Measurements from ENCODE around the gene TNIP2.
"Not testable (repeated sequence)": the region's sequence is repeated elsewhere in the genome, so short reads cannot be mapped to it uniquely, and the experiment has no call there.

Gene TNIP2

DNA sequence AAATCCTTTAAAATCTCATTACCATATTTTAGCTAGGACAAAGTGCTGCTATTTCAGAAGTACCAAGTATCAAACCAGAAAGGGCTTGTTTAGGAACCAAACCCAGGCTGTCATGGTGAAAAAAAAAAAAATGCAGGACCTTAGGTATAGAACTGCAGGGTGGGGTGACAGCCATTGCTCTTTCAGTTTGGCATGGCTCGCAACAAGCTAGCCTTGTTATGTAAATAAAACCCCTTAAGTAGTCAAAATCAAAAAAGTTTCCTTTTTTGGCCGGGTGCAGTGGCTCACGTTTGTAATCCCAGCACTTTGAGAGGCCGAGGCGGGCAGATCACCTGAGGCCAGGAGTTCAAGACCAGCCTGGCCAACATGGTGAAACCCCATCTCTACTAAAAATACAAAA lies 24.5 kb upstream of the TNIP2 start:
- not testable (repeated sequence) for H3K36me3 ChIP-seq (ENCODE audit: control insufficient read depth, insufficient read depth, low read length)

DNA sequence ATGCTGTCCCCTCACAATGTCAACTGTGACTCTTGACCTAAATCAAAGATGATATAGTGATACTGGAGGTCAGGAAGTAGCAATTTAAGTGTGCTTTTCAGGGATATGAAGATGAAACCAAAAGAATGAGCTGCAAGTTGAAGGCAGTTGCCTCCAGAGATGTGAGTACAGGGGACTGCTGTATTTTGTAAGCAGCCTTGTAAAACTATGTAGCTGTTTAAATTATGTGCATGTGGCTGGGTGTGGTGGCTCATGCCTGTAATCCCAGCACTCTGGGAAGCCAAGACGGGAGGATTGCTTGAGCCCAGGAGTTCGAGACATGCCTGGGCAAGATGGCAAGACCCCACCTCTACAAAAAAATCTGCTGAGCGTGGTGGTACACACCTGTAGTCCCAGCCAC lies 15.1 kb upstream of the TNIP2 start:
- no peaks in the 10 kb centered on the region for H3K27me3 ChIP-seq (ENCODE audit: control insufficient read depth, insufficient read depth, low read length)
- no peak overlapping the region for H3K9ac ChIP-seq (ENCODE audit: low read length)
- H3K4me1 ChIP-seq (ENCODE audit: control insufficient read depth, insufficient read depth, low read length), result no peaks in the 10 kb centered on the region
- no peaks in the 10 kb centered on the region for H3K36me3 ChIP-seq (ENCODE audit: control insufficient read depth, insufficient read depth, low read length)
- no peak overlapping the region for H3K27ac ChIP-seq (ENCODE audit: low read depth, low read length)
- no peak overlapping the region for H3K4me3 ChIP-seq (ENCODE audit: low read length)

More for the DNA sequence above, 24.5 kb upstream of the TNIP2 start:
- H3K4me1 ChIP-seq (ENCODE audit: control insufficient read depth, insufficient read depth, low read length); H3K27ac ChIP-seq (ENCODE audit: low read depth, low read length); H3K27me3 ChIP-seq (ENCODE audit: control insufficient read depth, insufficient read depth, low read length); H3K9ac ChIP-seq (ENCODE audit: low read length); H3K4me3 ChIP-seq (ENCODE audit: low read length): not testable (repeated sequence)

DNA sequence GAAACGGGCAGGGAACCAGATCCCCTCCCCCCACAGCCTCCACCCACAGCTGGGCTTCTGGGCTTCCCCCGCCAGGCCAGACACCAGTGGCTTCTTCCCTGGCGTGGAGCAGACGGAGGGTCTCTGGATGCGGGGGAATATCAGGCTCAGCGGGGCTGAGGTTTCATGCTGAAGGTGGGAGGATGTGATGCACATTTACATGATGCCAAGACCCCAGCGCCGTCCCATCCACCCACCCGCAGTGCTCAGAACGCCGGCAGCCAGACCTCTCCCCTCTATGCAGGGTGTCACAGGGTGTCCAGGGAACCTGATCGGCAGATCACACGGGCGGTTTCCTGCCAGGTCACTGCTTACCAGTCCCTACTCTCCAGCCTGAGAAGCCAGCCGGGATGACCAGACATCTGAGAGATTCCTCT lies 12.8 kb upstream of the TNIP2 start:
- H3K4me3 ChIP-seq (ENCODE audit: low read length), result no peak overlapping the region
- no peaks in the 10 kb centered on the region for H3K4me1 ChIP-seq (ENCODE audit: control insufficient read depth, insufficient read depth, low read length)
- H3K27me3 ChIP-seq (ENCODE audit: control insufficient read depth, insufficient read depth, low read length), result no peaks in the 10 kb centered on the region
- H3K9ac ChIP-seq (ENCODE audit: low read length), result no peak overlapping the region
- no peak overlapping the region for H3K27ac ChIP-seq (ENCODE audit: low read depth, low read length)
- no peaks in the 10 kb centered on the region for H3K36me3 ChIP-seq (ENCODE audit: control insufficient read depth, insufficient read depth, low read length)

DNA sequence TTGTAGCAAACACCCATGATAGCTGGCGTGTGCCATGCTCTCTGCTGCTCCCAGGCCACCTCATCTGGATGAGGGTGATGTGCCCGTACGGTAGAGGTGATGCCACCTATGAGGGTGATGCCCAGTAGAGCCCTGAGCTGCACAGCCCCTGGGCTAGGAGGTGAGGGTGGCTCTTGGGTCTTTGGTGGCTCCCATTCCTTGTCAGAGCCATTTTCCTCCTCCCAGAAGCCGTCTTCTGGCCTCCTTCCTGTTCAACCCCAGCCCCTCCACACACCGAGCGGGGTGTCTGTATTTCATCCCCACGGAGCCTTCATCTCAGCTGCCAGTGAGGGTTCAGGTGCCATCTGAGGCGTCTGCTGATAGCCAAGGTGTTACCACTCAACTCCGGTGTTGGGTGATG lies 12.0 kb upstream of the TNIP2 start:
- H3K36me3 ChIP-seq (ENCODE audit: control insufficient read depth, insufficient read depth, low read length), result no peaks in the 10 kb centered on the region
- H3K27me3 ChIP-seq (ENCODE audit: control insufficient read depth, insufficient read depth, low read length), result no peaks in the 10 kb centered on the region
- no peak overlapping the region for H3K27ac ChIP-seq (ENCODE audit: low read depth, low read length)
- no peak overlapping the region for H3K9ac ChIP-seq (ENCODE audit: low read length)
- no peak overlapping the region for H3K4me3 ChIP-seq (ENCODE audit: low read length)
- no peaks in the 10 kb centered on the region for H3K4me1 ChIP-seq (ENCODE audit: control insufficient read depth, insufficient read depth, low read length)

DNA sequence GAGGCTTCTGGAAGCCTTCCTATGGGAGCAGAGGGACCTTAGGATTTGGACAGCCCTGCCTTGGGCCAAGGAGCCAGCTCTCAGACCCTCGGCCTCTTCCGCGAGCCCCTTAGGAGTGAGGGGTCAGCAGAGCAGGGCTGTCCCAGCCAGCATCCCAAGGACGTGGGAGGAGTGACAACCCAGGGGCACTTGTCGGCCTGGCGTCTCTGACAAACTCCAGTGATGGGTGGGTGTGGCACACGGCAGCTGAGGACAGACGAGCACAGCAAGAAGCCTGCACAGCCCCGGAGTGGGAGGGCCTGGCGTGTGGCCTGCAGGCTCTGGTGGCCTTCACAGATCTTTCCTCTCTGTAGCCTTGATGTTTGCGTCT lies 11.6 kb upstream of the TNIP2 start:
- Histone ChIP-seq H3K27me3 (ENCODE audit: control insufficient read depth, insufficient read depth, low read length) (no peaks in the 10 kb centered on the region), H3K4me3 (ENCODE audit: low read length) (no peak overlapping the region), H3K4me1 (ENCODE audit: control insufficient read depth, insufficient read depth, low read length) (no peaks in the 10 kb centered on the region), H3K27ac (ENCODE audit: low read depth, low read length) (no peak overlapping the region), H3K36me3 (ENCODE audit: control insufficient read depth, insufficient read depth, low read length) (no peaks in the 10 kb centered on the region), H3K9ac (ENCODE audit: low read length) (no peak overlapping the region)

DNA sequence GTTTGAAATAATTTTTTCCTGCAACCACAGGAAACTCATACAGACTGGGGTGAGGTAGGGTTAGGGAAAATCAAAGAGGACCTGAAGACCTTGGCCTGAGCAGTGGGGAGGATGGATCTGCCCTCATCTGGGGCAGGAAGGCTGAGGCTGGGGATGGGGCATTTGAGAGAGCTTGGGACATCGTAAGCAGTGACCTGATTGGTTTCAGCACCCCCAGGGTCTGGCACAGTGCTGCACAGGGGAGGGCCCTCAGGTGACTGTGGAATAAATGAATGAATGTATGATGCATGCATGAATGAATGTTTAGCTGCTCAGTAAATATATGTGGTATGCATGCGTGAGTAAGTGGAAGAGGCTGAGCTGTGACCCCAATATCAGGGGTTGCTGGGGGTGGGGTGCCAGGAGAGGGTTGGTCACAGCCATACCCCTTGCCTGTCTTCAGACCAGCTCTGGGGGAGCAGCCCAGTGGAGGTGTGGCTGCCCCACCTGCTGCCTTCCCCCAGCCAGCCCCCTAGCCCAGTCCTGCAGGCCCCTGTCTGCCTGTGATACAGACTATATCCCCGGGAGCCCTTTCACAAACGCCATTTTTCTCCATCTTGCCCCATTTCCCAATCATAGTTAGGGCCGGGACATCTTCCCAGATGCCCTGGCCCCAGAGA lies 11.0 kb upstream of the TNIP2 start:
- Histone ChIP-seq H3K4me1 (ENCODE audit: control insufficient read depth, insufficient read depth, low read length) (no peaks in the 10 kb centered on the region), H3K27ac (ENCODE audit: low read depth, low read length) (no peak overlapping the region), H3K36me3 (ENCODE audit: control insufficient read depth, insufficient read depth, low read length) (no peaks in the 10 kb centered on the region), H3K9ac (ENCODE audit: low read length) (no peak overlapping the region), H3K27me3 (ENCODE audit: control insufficient read depth, insufficient read depth, low read length) (no peaks in the 10 kb centered on the region), H3K4me3 (ENCODE audit: low read length) (no peak overlapping the region)

DNA sequence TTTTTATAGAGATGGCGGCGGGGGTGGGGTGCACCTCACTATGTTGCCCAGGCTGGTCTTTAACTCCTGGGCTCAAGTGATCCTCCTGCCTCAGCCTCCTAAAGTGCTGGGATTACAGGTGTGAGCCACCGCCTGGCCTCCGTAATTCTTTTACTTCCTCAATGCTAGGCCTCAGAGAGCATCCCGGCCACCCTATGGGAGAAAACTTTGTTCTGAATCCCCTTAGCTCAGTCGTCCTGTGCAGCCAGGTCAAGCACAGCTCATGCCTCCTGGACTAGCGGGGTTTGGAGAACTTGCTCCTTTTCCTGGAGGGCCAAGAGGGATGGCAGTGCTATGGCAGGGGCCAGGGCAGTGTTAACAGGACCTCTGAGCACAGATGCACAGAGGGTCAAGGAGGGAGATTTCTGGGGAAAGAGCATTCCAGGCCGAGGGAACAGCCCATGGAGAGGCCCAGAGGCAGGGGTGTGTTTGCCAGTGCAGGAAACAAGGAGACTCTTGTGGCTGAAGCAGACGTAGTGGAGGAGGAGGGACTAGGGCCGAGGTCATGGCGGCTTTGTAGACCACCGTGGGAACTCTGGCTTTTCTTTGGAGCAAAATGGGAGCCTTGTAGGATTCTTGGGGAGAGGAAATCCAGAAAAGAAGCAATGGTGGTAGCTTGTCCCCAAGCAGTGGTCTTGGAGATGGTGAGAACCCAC lies 9.8 kb upstream of the TNIP2 start:
- H3K27ac ChIP-seq (ENCODE audit: low read depth, low read length), result no peak overlapping the region
- no peaks in the 10 kb centered on the region for H3K36me3 ChIP-seq (ENCODE audit: control insufficient read depth, insufficient read depth, low read length)
- H3K9ac ChIP-seq (ENCODE audit: low read length), result no peak overlapping the region
- H3K4me1 ChIP-seq (ENCODE audit: control insufficient read depth, insufficient read depth, low read length), result no peaks in the 10 kb centered on the region
- no peak overlapping the region for H3K4me3 ChIP-seq (ENCODE audit: low read length)
- no peaks in the 10 kb centered on the region for H3K27me3 ChIP-seq (ENCODE audit: control insufficient read depth, insufficient read depth, low read length)

DNA sequence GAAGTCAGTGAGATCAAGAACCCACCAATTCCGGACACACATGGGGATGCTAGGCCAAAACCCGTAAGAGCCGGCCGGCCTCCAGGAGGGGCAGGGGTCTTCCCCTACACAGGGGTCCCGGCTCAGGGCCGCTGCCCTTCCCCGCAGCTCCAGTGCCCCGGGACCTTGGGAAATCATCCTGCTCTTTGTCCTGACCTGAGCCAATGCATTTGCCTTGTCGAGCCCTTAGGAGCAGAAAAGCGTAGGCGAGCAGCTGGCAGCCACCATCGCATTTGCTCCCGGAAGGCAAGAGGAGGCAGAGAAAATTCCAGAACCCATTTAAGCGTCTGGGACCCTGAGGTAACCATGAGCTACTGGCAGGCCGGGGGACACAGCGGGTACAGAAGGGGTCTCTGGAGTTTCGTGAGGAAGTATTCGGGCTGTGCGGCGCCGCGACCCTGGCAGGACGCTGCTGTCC lies 7.4 kb upstream of the TNIP2 start:
- H3K27me3 ChIP-seq (ENCODE audit: control insufficient read depth, insufficient read depth, low read length), result no peaks in the 10 kb centered on the region
- H3K4me1 ChIP-seq (ENCODE audit: control insufficient read depth, insufficient read depth, low read length), result no peaks in the 10 kb centered on the region
- H3K27ac ChIP-seq (ENCODE audit: low read depth, low read length), result no peak overlapping the region
- H3K36me3 ChIP-seq (ENCODE audit: control insufficient read depth, insufficient read depth, low read length), result no peaks in the 10 kb centered on the region
- H3K4me3 ChIP-seq (ENCODE audit: low read length), result peak overlapping the region; percentile 67
- H3K9ac ChIP-seq (ENCODE audit: low read length), result no peak overlapping the region

DNA sequence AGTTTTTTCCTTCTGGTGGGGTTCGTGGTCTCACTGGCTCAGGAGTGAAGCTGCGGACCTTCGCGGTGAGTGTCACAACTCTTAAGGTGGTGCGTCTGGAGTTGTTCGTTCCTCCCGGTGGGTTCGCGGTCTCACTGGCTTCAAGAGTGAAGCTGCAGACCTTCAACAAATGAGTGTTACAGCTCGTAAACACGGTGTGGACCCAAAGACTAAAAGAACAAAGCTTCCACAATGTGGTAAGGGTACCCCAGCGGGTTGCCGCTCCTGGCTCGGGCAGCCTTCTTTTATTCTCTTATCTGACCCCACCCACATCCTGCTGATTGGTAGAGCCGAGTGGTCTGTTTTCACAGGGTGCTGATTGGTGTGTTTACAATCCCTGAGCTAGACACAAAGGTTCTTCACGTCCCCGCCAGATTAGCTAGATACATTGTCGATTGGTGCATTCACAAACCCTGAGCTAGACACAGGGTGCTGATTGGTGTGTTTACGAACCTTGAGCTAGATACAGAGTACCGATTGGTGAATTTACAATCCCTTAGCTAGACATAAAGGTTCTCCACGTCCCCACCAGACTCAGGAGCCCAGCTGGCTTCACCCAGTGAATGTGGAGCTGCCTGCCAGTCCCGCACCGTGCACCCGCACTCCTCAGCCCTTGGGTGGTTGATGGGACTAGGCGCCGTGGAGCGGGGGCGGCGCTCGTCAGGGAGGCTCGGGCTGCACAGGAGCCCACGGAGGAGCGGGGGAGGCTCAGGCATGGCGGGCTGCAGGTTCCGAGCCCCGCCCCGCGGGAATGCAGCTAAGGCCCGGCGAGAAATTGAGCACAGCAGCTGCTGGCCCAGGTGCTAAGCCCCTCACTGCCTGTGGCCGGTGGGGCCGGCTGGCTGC lies 6.6 kb upstream of the TNIP2 start:
- not testable (repeated sequence) for H3K4me3 ChIP-seq (ENCODE audit: low read length); H3K9ac ChIP-seq (ENCODE audit: low read length); H3K4me1 ChIP-seq (ENCODE audit: control insufficient read depth, insufficient read depth, low read length); H3K36me3 ChIP-seq (ENCODE audit: control insufficient read depth, insufficient read depth, low read length); H3K27me3 ChIP-seq (ENCODE audit: control insufficient read depth, insufficient read depth, low read length); H3K27ac ChIP-seq (ENCODE audit: low read depth, low read length)

DNA sequence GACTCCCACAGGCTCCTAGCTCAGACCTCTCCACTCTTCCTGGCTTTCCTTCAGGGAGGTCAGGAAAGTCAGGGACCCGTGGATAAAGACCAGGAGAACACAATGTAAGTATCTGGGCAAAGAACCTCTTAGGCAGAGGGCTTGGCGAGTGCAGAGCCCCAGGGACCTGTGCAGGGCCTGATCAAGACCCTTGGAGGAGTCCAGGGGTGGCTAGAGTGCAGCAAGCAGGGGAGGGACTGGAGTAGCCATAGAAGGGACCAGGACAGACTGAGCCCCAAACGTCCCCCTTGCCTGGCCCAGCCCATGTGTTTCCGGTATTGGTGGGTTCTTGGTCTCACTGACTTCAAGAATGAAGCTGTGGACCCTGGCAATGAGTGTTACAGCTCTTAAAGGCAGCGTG lies 5.9 kb upstream of the TNIP2 start:
- no peaks in the 10 kb centered on the region for H3K36me3 ChIP-seq (ENCODE audit: control insufficient read depth, insufficient read depth, low read length)
- no peak overlapping the region for H3K9ac ChIP-seq (ENCODE audit: low read length)
- no peak overlapping the region for H3K4me3 ChIP-seq (ENCODE audit: low read length)
- H3K27me3 ChIP-seq (ENCODE audit: control insufficient read depth, insufficient read depth, low read length), result no peaks in the 10 kb centered on the region
- H3K4me1 ChIP-seq (ENCODE audit: control insufficient read depth, insufficient read depth, low read length), result no peaks in the 10 kb centered on the region
- H3K27ac ChIP-seq (ENCODE audit: low read depth, low read length), result peak overlapping the region; percentile 28

DNA sequence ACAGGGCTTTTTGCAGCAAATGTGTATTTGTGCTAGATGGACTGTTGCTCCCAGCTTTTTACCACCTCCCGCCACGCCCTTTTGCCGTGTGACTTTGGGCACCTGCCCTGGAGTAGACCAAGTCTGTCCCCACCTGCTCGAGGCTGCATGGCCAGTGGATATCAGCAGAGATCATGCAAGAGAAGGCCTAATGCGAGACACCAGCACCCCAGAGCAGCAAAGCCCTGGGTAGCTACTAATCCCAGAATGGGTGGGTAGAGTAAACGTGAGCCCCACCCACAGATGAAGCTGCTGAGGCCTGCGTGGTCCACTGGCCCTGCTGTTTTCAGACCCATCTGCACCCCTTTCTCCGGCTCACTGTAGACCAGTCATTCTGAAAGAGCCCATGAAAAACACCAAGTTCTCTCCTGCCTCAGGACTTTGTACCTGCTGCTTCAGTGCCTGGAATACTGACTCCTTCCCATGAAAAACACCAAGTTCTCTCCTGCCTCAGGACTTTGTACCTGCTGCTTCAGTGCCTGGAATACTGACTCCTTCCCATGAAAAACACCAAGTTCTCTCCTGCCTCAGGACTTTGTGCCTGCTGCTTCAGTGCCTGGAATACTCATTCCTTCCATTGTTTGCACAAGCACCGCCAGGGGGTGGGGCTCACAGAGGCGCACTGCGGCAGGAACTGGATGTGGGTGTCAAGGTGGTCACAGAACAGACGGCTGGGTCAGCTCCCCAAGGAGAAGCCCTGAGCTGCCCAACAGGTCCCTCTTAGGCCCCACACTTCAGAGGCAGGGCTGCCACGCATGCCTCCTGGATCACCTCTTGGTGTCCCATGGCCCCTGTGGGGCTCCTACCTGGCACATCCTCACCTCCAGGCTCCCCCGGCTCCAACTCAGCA lies 5.1 kb upstream of the TNIP2 start:
- Histone ChIP-seq H3K4me1 (ENCODE audit: control insufficient read depth, insufficient read depth, low read length) (peaks cover 3% of the 10 kb centered on the region), H3K36me3 (ENCODE audit: control insufficient read depth, insufficient read depth, low read length) (no peaks in the 10 kb centered on the region), H3K4me3 (ENCODE audit: low read length) (no peak overlapping the region), H3K27ac (ENCODE audit: low read depth, low read length) (peak overlapping the region; percentile 28), H3K9ac (ENCODE audit: low read length) (no peak overlapping the region), H3K27me3 (ENCODE audit: control insufficient read depth, insufficient read depth, low read length) (no peaks in the 10 kb centered on the region)

DNA sequence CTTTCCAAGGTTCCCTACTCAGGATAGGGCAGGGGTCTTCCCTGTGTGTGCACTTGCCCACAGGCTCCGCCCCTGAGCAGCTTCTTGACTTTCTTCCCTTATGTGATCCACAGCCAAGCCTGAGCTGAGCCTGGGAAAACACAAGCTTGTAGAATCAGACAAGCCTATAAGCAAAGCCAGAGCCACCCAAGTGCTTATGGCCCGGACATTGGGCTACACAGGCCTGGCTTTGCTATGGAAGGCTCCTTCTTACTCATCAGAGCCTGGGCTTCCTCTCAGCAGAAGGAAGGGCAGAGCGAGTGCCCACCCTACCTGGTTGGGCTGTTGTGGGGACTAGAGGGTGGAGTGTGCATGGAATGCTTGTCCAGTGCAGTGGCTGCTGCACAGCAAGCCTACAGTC lies 1.3 kb upstream of the TNIP2 start:
- peaks cover 7% of the 10 kb centered on the region for H3K4me1 ChIP-seq (ENCODE audit: control insufficient read depth, insufficient read depth, low read length)
- H3K27ac ChIP-seq (ENCODE audit: low read depth, low read length), result no peak overlapping the region
- H3K4me3 ChIP-seq (ENCODE audit: low read length), result no peak overlapping the region

More for the DNA sequence above, 1.3 kb upstream of the TNIP2 start:
- H3K36me3 ChIP-seq (ENCODE audit: control insufficient read depth, insufficient read depth, low read length), result no peaks in the 10 kb centered on the region
- no peak overlapping the region for H3K9ac ChIP-seq (ENCODE audit: low read length)
- H3K27me3 ChIP-seq (ENCODE audit: control insufficient read depth, insufficient read depth, low read length), result no peaks in the 10 kb centered on the region
